Left renal pelvis (tissue), 4 donors: ENCODE data around the gene SLC25A31. TPM values are rescaled to one million over a fixed set of nuclear protein-coding genes. Genes with fewer than 3 reads are reported as not detected.

Experiments used
- DNase-seq, 4 donors: peaks; one replicate each; pipeline ENCODE4 v3.0.0-alpha.2; 2013; ENCODE audit warnings: low read depth in 4 of 4, low spot score in 3 of 4
- polyA plus RNA-seq, 4 donors: library from polyadenylated mRNA; unstranded; fragments of 120-200 nt; gene quantifications; one replicate each; pipeline ENCODE4 v1.2.1, GENCODE V29; 2013; ENCODE audit not compliant: insufficient read length in 4 of 4

SLC25A31 gene
- polyA plus RNA-seq, 4 donors, result not detected

- DNase-seq, result no peak
Measured at GRCh38 chr4:127776620-127777019, 46.4 kb downstream of the SLC25A31 start.

- DNase-seq, result no peak
Measured at GRCh38 chr4:127777487-127777886, 47.3 kb downstream of the SLC25A31 start.

- DNase-seq, result no peak
Measured at GRCh38 chr4:127778102-127778501, 47.9 kb downstream of the SLC25A31 start.

- DNase-seq, result no peak
Measured at GRCh38 chr4:127780598-127780997, 50.4 kb downstream of the SLC25A31 start.

GRCh38 chr4:127781300-127782024 lies 51.3 kb downstream of the SLC25A31 start:
- peak in 3 of 4 donors; percentile 10 to 29 (median 22) for DNase-seq

GRCh38 chr4:127782025-127782274 lies 51.8 kb downstream of the SLC25A31 start:
- peak in 2 of 4 donors; percentile 64 to 75 for DNase-seq

GRCh38 chr4:127782275-127783025 lies 52.2 kb downstream of the SLC25A31 start, which contains the start of gene HSPA4L:
TSS of gene HSPA4L (plus strand) at chr4:127782322. CDS start at chr4:127782551, 229 bp downstream.
- peak in 3 of 4 donors; percentile 36 to 78 (median 67) for DNase-seq

- DNase-seq, result peak; percentile 12 to 39 (median 38)
Measured at GRCh38 chr4:127783026-127783769, 53.0 kb downstream of the SLC25A31 start.

GRCh38 chr4:127783955-127784770 lies 54.0 kb downstream of the SLC25A31 start:
- DNase-seq, result no peak

GRCh38 chr4:127788517-127788916 lies 58.3 kb downstream of the SLC25A31 start:
- DNase-seq, result no peak

- no peak for DNase-seq
Measured at GRCh38 chr4:127791391-127791790, 61.2 kb downstream of the SLC25A31 start.

GRCh38 chr4:127793528-127793927 lies 63.3 kb downstream of the SLC25A31 start:
- DNase-seq, result no peak

- DNase-seq, result no peak
Measured at GRCh38 chr4:127799711-127800110, 69.5 kb downstream of the SLC25A31 start.

- no peak for DNase-seq
Measured at GRCh38 chr4:127809173-127809800, 79.1 kb downstream of the SLC25A31 start.

- DNase-seq, result no peak
Measured at GRCh38 chr4:127810551-127810950, 80.4 kb downstream of the SLC25A31 start.

- DNase-seq, result no peak
Measured at GRCh38 chr4:127822430-127822829, 92.2 kb downstream of the SLC25A31 start.
